ENCODE results near the gene CLN6. TPM values are rescaled to one million over a fixed set of nuclear protein-coding genes. Genes with fewer than 3 reads are reported as not detected.

CLN6 gene
- total RNA-seq, 6 experiments from 2014 or later: 10.7 to 24.3 (median 15.2) TPM

DNA sequence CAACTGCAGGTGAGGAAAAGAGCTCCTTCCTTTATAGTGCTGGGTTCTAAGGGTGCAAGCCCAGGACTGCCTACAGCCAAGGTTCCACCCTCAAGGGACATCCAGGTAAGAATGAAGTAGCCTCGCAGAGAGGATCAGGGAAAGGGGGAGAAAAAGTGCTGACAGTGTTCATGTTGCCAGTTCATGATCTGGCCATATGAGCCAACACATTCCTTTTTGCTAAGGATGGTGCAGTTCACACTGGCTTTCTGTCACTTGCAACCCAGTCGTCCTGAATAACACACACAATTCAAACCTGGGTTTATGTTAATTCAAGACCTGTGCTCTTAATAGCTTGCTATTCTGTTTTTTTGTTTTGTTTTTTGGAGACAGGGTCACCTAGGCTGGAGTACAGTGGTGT, 9.0 kb downstream of the CLN6 start:
- TF ChIP-seq POLR2A (IDR thresholded peaks at IDR 0.05): no peak
- TF ChIP-seq, protein P1, sequence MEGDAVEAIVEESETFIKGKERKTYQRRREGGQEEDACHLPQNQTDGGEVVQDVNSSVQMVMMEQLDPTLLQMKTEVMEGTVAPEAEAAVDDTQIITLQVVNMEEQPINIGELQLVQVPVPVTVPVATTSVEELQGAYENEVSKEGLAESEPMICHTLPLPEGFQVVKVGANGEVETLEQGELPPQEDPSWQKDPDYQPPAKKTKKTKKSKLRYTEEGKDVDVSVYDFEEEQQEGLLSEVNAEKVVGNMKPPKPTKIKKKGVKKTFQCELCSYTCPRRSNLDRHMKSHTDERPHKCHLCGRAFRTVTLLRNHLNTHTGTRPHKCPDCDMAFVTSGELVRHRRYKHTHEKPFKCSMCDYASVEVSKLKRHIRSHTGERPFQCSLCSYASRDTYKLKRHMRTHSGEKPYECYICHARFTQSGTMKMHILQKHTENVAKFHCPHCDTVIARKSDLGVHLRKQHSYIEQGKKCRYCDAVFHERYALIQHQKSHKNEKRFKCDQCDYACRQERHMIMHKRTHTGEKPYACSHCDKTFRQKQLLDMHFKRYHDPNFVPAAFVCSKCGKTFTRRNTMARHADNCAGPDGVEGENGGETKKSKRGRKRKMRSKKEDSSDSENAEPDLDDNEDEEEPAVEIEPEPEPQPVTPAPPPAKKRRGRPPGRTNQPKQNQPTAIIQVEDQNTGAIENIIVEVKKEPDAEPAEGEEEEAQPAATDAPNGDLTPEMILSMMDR (IDR thresholded peaks at IDR 0.05): no peak
- WGBS (ENCODE audit: insufficient coverage, low coverage, low lambda C conversion rate, missing lambda C conversion rate): 75% methylated on average over 1 of the region's 2 CpGs
- H3K36me3 ChIP-seq: peaks cover 0 to 8% (median 0%) of the 10 kb centered on the region in 4 donors
- H3K27ac ChIP-seq: no peak overlapping the region
- intact Hi-C loops (cut with DNase I): no loop called here
- peaks cover 0 to 21% (median 0%) of the 10 kb centered on the region in 4 donors for H3K4me1 ChIP-seq
- DNase-seq (no peak), ATAC-seq (no peak)
- no peaks in the 10 kb centered on the region for H3K27me3 ChIP-seq
- H3K4me3 ChIP-seq: no peak overlapping the region
- no peaks in the 10 kb centered on the region for H3K9me3 ChIP-seq

DNA sequence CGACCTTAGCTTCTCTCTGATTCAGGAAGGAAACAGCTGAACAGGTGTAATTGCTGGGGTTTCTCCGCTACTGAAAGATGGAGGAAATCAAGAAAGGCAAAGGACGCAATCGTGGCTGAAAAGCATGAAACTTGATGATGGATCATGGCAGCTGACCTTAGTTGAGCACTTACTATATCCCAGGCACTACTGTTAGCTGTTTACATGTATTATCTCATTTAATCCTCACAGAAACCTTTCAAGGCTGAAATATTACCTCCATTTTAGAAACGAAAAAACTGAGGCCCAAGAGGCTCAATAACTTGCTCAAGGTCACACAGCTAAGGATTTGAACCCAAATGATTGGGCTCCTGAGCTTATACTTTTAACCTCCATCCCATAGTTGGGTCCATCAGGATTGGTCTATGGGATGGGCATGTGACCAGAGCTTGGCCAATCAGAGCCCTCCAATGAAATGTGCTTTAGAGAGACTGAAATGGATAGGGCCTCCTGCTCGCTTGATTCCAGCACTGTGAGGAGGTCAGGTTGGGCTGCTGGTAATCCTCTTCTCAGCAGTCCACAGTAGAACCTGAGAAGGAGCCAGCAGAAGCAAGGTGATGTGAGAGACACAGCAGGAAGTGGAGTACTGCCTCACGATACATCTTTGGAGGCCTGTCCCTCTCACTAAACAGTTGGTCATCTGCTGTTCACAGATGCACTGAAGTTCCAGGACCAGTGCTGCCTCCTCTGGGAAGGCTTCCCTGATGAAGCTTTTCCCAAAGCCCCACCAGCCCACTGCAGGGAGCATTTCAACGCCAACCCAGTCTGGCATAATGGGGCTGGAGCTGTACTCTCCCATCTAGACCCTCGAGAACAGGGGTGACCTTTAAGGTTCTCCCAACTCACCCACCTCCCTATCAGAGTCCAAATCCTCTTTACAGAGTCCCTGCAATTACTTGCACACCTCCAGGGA, 10.4 kb downstream of the CLN6 start:
- Histone ChIP-seq H3K36me3 (peaks cover 0 to 8% (median 0%) of the 10 kb centered on the region in 4 donors), H3K27me3 (no peaks in the 10 kb centered on the region), H3K4me1 (peaks cover 0 to 16% (median 0%) of the 10 kb centered on the region in 4 donors), H3K27ac (no peak overlapping the region), H3K4me3 (no peak overlapping the region), H3K9me3 (no peaks in the 10 kb centered on the region)
- intact Hi-C loops (cut with DNase I): no loop called here
- WGBS (ENCODE audit: insufficient coverage, low coverage, low lambda C conversion rate, missing lambda C conversion rate): 83% methylated on average over 5 of the region's 9 CpGs
- DNase-seq (no peak), ATAC-seq (no peak)
- no peak for TF ChIP-seq POLR2A (IDR thresholded peaks at IDR 0.05)
- TF ChIP-seq, protein P1 (IDR thresholded peaks at IDR 0.05): no peak

DNA sequence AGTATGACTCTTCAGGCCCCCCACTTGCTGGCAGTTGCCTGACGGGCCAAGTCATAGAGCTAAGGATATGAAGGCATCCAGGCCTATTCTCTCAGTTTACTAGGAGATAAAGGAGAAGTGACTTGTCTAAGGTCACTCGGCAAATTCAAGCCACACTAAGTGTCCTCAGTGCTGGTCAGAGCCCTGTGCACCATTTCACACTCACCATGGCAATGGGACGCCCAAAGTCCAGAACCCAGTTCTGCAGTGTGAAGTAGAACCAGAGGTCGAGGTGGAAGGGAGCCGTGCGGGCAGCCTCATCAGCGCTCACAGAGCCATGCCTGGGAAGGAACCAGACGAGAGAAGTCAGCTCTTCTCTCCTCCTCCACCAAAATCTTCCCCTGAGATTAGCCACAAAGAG, 11.2 kb downstream of the CLN6 start:
- Histone ChIP-seq H3K9me3 (no peaks in the 10 kb centered on the region), H3K27me3 (no peaks in the 10 kb centered on the region), H3K27ac (no peak overlapping the region), H3K36me3 (peaks cover 0 to 8% (median 0%) of the 10 kb centered on the region in 4 donors), H3K4me3 (no peak overlapping the region), H3K4me1 (peaks cover 0 to 9% (median 0%) of the 10 kb centered on the region in 4 donors)
- no peak for DNase-seq
- TF ChIP-seq, protein P1 (IDR thresholded peaks at IDR 0.05): no peak
- no peak for TF ChIP-seq POLR2A (IDR thresholded peaks at IDR 0.05)
- intact Hi-C loops (cut with DNase I): no loop called here
- 98% methylated on average over 6 of the region's 8 CpGs for WGBS (ENCODE audit: insufficient coverage, low coverage, low lambda C conversion rate, missing lambda C conversion rate)
- ATAC-seq: no peak

DNA sequence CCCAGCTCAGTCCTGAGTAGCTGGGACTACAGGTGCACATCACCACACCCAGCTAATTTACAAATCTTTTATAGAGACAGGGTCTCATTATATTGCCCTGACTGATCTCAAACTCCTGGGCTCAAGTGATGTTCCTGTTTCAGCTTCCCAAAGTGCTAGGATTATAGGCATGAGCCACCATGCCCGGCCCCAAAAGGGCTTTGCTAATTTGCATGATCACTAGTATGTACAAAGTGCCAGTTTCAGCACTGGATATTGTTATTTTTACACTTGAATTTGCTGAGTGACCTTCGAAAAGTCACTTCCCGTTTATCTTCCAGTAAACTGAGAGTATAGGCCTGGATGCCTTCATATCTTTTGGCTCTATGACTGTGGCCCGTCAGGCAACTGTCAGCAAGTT, 12.2 kb downstream of the CLN6 start:
- intact Hi-C loops (cut with DNase I): no loop called here

More for the DNA sequence above, 12.2 kb downstream of the CLN6 start:
- no peak for DNase-seq
- TF ChIP-seq, protein P1 (IDR thresholded peaks at IDR 0.05): no peak
- no peak for TF ChIP-seq POLR2A (IDR thresholded peaks at IDR 0.05)
- H3K4me1 ChIP-seq: peaks cover 0 to 7% (median 0%) of the 10 kb centered on the region in 4 donors
- H3K9me3 ChIP-seq: no peaks in the 10 kb centered on the region
- no peak overlapping the region for H3K27ac ChIP-seq
- peaks cover 0 to 8% (median 0%) of the 10 kb centered on the region in 4 donors for H3K36me3 ChIP-seq
- WGBS (ENCODE audit: insufficient coverage, low coverage, low lambda C conversion rate, missing lambda C conversion rate): 80% methylated on average over 4 of the region's 4 CpGs
- no peak for ATAC-seq
- H3K27me3 ChIP-seq: no peaks in the 10 kb centered on the region
- H3K4me3 ChIP-seq: no peak overlapping the region

All from right lobe of liver (tissue), 6 donors.